A549 (cell line): ENCODE data around the gene RIT1. TPM values are rescaled to one million over a fixed set of nuclear protein-coding genes. Genes with fewer than 3 reads are reported as not detected.

Source experiments
- ATAC-seq, 2 experiments: fragments of 200-7000 bp in 1 of 2; fragments of >200 bp in 1 of 2; cut with Nextera tagmentation in 1 of 2; cut with Tn5 transposase in 1 of 2; 3 replicates each; pipeline versions ENCODE4 v1.8.0 to v1.9.1; 2018 to 2020; ENCODE audit warnings: mild to moderate bottlenecking in 1 of 2, moderate library complexity in 1 of 2
- CTCF ChIA-PET: fragments of 300-600 bp; sonication (Branson Sonifier 250); formaldehyde crosslinking; extraction: SDS; loops from one replicate; lab custom pipeline; 2021; ENCODE audit warnings: antibody characterized with exemption, inconsistent platforms; lab: Yijun Ruan, JAX
- POLR2A ChIA-PET: fragments of 350-600 bp; formaldehyde crosslinking; extraction: SDS; loops from one replicate; lab custom pipeline; 2021; ENCODE audit warnings: antibody characterized with exemption, inconsistent platforms; lab: Yijun Ruan, JAX
- DNase-seq, 2 experiments: peaks; one replicate each; pipeline versions ENCODE4 v3.0.0 to v3.0.0-alpha.2; 2011 to 2016; ENCODE audit warnings: low read depth in 1 of 2, low spot score in 1 of 2
- FAIRE-seq: peaks from 2 replicates; lab custom pipeline; 2011; peaks lifted over from hg19 to GRCh38; lab: Jason Lieb, UNC
- H3K27ac ChIP-seq, 2 experiments: fragments of >200 bp; sonication (Bioruptor Twin); formaldehyde crosslinking; 3 replicates each; pipeline ENCODE4 v1.5.1; 2016 to 2017
- H3K4me1 ChIP-seq: fragments of >200 bp; sonication (Bioruptor Twin); formaldehyde crosslinking; 3 replicates; pipeline ENCODE4 v1.6.1; 2016
- H3K4me2 ChIP-seq: fragments of >200 bp; sonication (Bioruptor Twin); formaldehyde crosslinking; 3 replicates; pipeline ENCODE4 v1.6.1; 2016
- H3K4me3 ChIP-seq: fragments of >200 bp; sonication (Bioruptor Twin); formaldehyde crosslinking; 3 replicates; pipeline ENCODE4 v1.5.1; 2016
- H3K9me3 ChIP-seq: fragments of >200 bp; sonication (Bioruptor Twin); formaldehyde crosslinking; 3 replicates; pipeline ENCODE4 v1.6.1; 2016
- CBX8 ChIP-seq: fragments of 200-600 bp; sonication (generic); IDR thresholded peaks from 2 replicates; pipeline ENCODE4 v1.6.1; 2016
- CHD2 ChIP-seq: fragments of 150-350 bp; IDR thresholded peaks from 2 replicates; pipeline ENCODE4 v1.6.1; 2014; ENCODE audit warnings: low read length; ENCODE audit not compliant: partially characterized antibody
- EHF ChIP-seq: fragments of 250-450 bp; sonication (Bioruptor Pico); IDR thresholded peaks from 2 replicates; pipeline ENCODE4 v1.5.0; 2020; ENCODE audit warnings: mild to moderate bottlenecking
- EHMT2 ChIP-seq: fragments of 200-600 bp; sonication (generic); IDR thresholded peaks from 2 replicates; pipeline ENCODE4 v1.6.1; 2016; ENCODE audit warnings: antibody characterized with exemption, low read depth, mild to moderate bottlenecking, moderate library complexity
- FOSB ChIP-seq: fragments of 250-450 bp; sonication (Bioruptor Pico); IDR thresholded peaks from 2 replicates; pipeline ENCODE4 v1.5.0; 2020; ENCODE audit warnings: mild to moderate bottlenecking, moderate library complexity
- FOXS1 ChIP-seq: fragments of 250-450 bp; sonication (Bioruptor Pico); IDR thresholded peaks from 2 replicates; pipeline ENCODE4 v1.5.0; 2020; ENCODE audit warnings: mild to moderate bottlenecking, moderate library complexity
- GATA3 ChIP-seq: IDR thresholded peaks from 2 replicates; pipeline ENCODE4 v1.6.1; 2012; ENCODE audit warnings: borderline replicate concordance
- HES2 ChIP-seq: fragments of >200 bp; sonication (Bioruptor Twin); formaldehyde crosslinking; IDR thresholded peaks from 2 replicates; pipeline ENCODE4 v1.6.1; 2016
- MAFK ChIP-seq: fragments of 450-650 bp; IDR thresholded peaks from 2 replicates; pipeline ENCODE4 v1.6.1; 2014; ENCODE audit not compliant: partially characterized antibody
- MYC ChIP-seq: IDR thresholded peaks from 2 replicates; pipeline ENCODE4 v1.6.1; 2012; ENCODE audit warnings: mild to moderate bottlenecking, inconsistent platforms, low read length, improper control_type of control experiment, borderline replicate concordance
- NR3C1 ChIP-seq: fragments of >200 bp; sonication (Bioruptor Twin); formaldehyde crosslinking; IDR thresholded peaks from 3 replicates; pipeline ENCODE4 v1.6.1; 2017
- POLR2AphosphoS2 ChIP-seq: conservative IDR thresholded peaks from 2 replicates; pipeline ENCODE4 v1.6.1; 2012; ENCODE audit warnings: low read length, improper control_type of control experiment, inconsistent platforms
- RFX5 ChIP-seq: fragments of 450-650 bp; IDR thresholded peaks from 2 replicates; pipeline ENCODE4 v1.7.1; 2014; ENCODE audit warnings: antibody characterized with exemption, mild to moderate bottlenecking, moderate library complexity
- RNF2 ChIP-seq: fragments of 200-600 bp; sonication (generic); IDR thresholded peaks from 2 replicates; pipeline ENCODE4 v1.6.1; 2016; ENCODE audit warnings: low read depth, mild to moderate bottlenecking, antibody characterized with exemption, moderate library complexity, borderline replicate concordance
- TFCP2L1 ChIP-seq: fragments of 250-450 bp; sonication (Bioruptor Pico); IDR thresholded peaks from 2 replicates; pipeline ENCODE4 v1.5.0; 2021; ENCODE audit warnings: mild to moderate bottlenecking
- ZNF302 ChIP-seq: fragments of 250-450 bp; sonication (Bioruptor Pico); IDR thresholded peaks from 2 replicates; pipeline ENCODE4 v1.9.0; 2021; ENCODE audit warnings: inconsistent platforms, mild to moderate bottlenecking, moderate library complexity
- WGBS: methylation state at CpG from one replicate; pipeline ENCODE4 v1.1.6; 2017; ENCODE audit errors: missing lambda C conversion rate; 5-methylcytosine and 5-hydroxymethylcytosine counted together
- polyA plus RNA-seq, 4 experiments: library from polyadenylated mRNA; depleted of rRNA in 3 of 4; stranded (reverse); fragments of >200 nt; fragmentation: RNase III in 1 of 4; extraction: RNeasy Plus Mini Kit Qiagen cat#74134 plus additional on column Dnase treatment in 1 of 4; gene quantifications; 2 replicates in 3 of 4; 3 replicates in 1 of 4; pipeline ENCODE4 v1.2.3, GENCODE V29; 2011 to 2017

The RIT1 gene
- polyA plus RNA-seq, 2 of the 4 experiments (the other 2 are of a cell fraction): 23.6 to 51.9 TPM

- no peak for TF ChIP-seq HES2
- no peak for TF ChIP-seq ZNF302 (CRISPR knock-in tag)
- TF ChIP-seq NR3C1: no peak
- TF ChIP-seq RNF2: no peak
- no peak for TF ChIP-seq GATA3
- TF ChIP-seq, all 56 proteins: peak for 0
- POLR2A ChIA-PET: interaction anchor here (0.6 to 1.5 kb wide), 3 partner anchors 10 to 15 kb away, joined by 4 to 5 read pairs (median 5); no protein-coding TSS in a partner anchor
- no peaks in the 10 kb centered on the region for H3K9me3 ChIP-seq
- FAIRE-seq (no peak), DNase-seq (no peak), ATAC-seq (no peak)
- H3K4me1 ChIP-seq: peaks cover 57% of the 10 kb centered on the region
- H3K4me3 ChIP-seq: no peak overlapping the region
- H3K27ac ChIP-seq: peak overlapping the region in 1 of 2 experiments; percentile 57; a peak in 4 of 6 replicates
- CTCF ChIA-PET: interaction anchor here (0.6 to 10.8 kb wide), 4 partner anchors 8 to 119 kb away, joined by 3 to 423 read pairs (median 4); partner anchors contain the start of gene ARHGEF2
- WGBS: 88% methylated on average over 8 of the region's 8 CpGs
- no peak overlapping the region for H3K4me2 ChIP-seq
These were observed 35.6 kb upstream of the RIT1 start for GRCh38 chr1:155946633-155947219.

DNA sequence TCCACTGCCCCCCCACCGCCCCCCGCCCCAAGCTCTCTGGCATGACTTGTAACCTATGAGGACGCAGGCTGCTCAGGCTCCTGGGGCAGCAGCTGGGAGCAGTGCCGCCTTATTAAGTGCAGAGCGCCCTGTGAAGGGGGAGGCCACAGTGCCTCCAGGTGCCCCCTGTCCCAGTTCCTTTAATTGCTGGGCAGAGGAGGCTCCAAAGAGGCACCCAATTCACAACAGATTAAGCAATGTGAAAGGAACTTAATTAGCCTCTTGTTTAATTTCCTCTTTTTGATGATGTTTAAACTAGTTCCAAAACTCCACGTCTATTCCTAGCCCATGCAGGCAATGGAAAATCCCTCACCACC lies 33.3 kb upstream of the RIT1 start:
- no peak overlapping the region for H3K4me3 ChIP-seq
- TF ChIP-seq CHD2 (no peak), FOSB (CRISPR knock-in tag) (no peak), EHMT2 (no peak), CBX8 (no peak), FOXS1 (CRISPR knock-in tag) (no peak), RFX5 (no peak), POLR2AphosphoS2 (no peak), MAFK (no peak)
- TF ChIP-seq, all 56 proteins: peak for 0
- peaks cover 74% of the 10 kb centered on the region for H3K4me1 ChIP-seq
- H3K9me3 ChIP-seq: no peaks in the 10 kb centered on the region
- WGBS: 43% methylated on average over 6 of the region's 6 CpGs
- no peak for DNase-seq
- no peak for ATAC-seq
- peak overlapping the region; percentile 49 for H3K4me2 ChIP-seq
- CTCF ChIA-PET: interaction anchor here (0.5 to 10.8 kb wide), 7 partner anchors 11 to 122 kb away, joined by 3 to 423 read pairs (median 7); partner anchors contain the start of gene ARHGEF2
- no peak for FAIRE-seq
- peak overlapping the region; percentile 35 to 73; a peak in 5 of 6 replicates for H3K27ac ChIP-seq
- POLR2A ChIA-PET: interaction anchor here (0.5 to 1.6 kb wide), 4 partner anchors 10 to 31 kb away, joined by 3 to 6 read pairs (median 3); partner anchors contain the start of gene KHDC4

DNA sequence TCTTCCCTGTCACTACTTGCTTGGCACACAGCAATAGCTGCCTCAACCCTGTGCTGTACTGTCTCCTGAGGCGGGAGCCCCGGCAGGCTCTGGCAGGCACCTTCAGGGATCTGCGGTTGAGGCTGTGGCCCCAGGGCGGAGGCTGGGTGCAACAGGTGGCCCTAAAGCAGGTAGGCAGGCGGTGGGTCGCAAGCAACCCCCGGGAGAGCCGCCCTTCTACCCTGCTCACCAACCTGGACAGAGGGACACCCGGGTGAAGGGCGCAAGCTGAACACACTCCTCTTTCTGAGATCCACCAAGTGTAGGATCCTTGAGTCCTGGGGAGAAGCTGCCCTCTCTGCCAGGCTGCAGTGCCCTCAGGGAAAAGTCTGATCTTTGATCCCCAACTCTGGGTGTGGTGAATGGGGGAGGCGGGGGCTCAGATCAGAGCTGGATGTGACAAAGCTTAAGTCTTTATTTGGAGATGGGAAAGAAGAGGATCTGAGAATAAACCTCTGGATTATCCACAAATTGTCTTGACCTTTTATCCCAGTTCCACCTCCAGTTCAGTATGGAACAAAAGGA lies 31.5 kb upstream of the RIT1 start:
- no peak for FAIRE-seq
- Histone ChIP-seq H3K4me2 (peak overlapping the region; percentile 57), H3K27ac (peak overlapping the region; percentile 45 to 86), H3K4me3 (no peak overlapping the region), H3K9me3 (no peaks in the 10 kb centered on the region), H3K4me1 (peaks cover 80% of the 10 kb centered on the region)
- CTCF ChIA-PET: interaction anchor here (1.0 to 10.8 kb wide), 5 partner anchors 13 to 124 kb away, joined by 3 to 423 read pairs (median 4); partner anchors contain the start of gene ARHGEF2
- peak in 1 of 2 experiments; percentile 30 for DNase-seq
- peak; percentile 6; a peak in 3 of 6 replicates for ATAC-seq
- POLR2A ChIA-PET: interaction anchor here (0.9 to 1.8 kb wide), 3 partner anchors 8 to 65 kb away, joined by 5 to 7 read pairs (median 5); partner anchors contain the start of genes ARHGEF2 and KHDC4
- TF ChIP-seq HES2: no peak
- TF ChIP-seq TFCP2L1 (CRISPR knock-in tag): no peak
- TF ChIP-seq EHF (CRISPR knock-in tag): no peak
- 73% methylated on average over 11 of the region's 11 CpGs for WGBS

DNA sequence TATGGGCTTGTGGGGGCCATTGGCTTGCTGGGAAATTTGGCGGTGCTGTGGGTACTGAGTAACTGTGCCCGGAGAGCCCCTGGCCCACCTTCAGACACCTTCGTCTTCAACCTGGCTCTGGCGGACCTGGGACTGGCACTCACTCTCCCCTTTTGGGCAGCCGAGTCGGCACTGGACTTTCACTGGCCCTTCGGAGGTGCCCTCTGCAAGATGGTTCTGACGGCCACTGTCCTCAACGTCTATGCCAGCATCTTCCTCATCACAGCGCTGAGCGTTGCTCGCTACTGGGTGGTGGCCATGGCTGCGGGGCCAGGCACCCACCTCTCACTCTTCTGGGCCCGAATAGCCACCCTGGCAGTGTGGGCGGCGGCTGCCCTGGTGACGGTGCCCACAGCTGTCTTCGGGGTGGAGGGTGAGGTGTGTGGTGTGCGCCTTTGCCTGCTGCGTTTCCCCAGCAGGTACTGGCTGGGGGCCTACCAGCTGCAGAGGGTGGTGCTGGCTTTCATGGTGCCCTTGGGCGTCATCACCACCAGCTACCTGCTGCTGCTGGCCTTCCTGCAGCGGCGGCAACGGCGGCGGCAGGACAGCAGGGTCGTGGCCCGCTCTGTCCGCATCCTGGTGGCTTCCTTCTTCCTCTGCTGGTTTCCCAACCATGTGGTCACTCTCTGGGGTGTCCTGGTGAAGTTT lies 30.8 kb upstream of the RIT1 start:
- ChIA-PET CTCF (interaction anchor here (1.0 to 10.8 kb wide), 4 partner anchors 8 to 124 kb away, joined by 3 to 423 read pairs (median 22); partner anchors contain the start of gene ARHGEF2), POLR2A (interaction anchor here (1.8 kb wide), 1 partner anchor 8 kb away, joined by 5 read pairs; the partner anchor contains the start of gene KHDC4)
- FAIRE-seq (no peak), ATAC-seq (peak; percentile 0 to 2; a peak in 2 of 6 replicates), DNase-seq (no peak)
- no peak overlapping the region for H3K4me3 ChIP-seq
- peak overlapping the region; percentile 57 for H3K4me2 ChIP-seq
- peak overlapping the region; percentile 76 to 86 for H3K27ac ChIP-seq
- 94% methylated on average over 26 of the region's 29 CpGs for WGBS
- peaks cover 76% of the 10 kb centered on the region for H3K4me1 ChIP-seq
- no peak for TF ChIP-seq MYC
- peak; percentile 87; the same call in 1 of the 2 replicates for TF ChIP-seq POLR2AphosphoS2
- H3K9me3 ChIP-seq: no peaks in the 10 kb centered on the region
